DND-41 (cell line): ENCODE results near the gene TYW1.
"Not testable (repeated sequence)": the region's sequence is repeated elsewhere in the genome, so short reads cannot be mapped to it uniquely, and the experiment has no call there.

Experiments used
- CTCF ChIP-seq: IDR thresholded peaks from 2 replicates; pipeline ENCODE4 v1.5.1; 2012; ENCODE audit warnings: borderline replicate concordance, low read length, moderate library complexity, mild to moderate bottlenecking; ENCODE audit not compliant: poor library complexity, severe bottlenecking; ENCODE audit errors: extremely low read depth
- EZH2 ChIP-seq: IDR thresholded peaks from 3 replicates; pipeline ENCODE4 v1.6.1; 2012; ENCODE audit warnings: borderline replicate concordance, low read depth, mild to moderate bottlenecking, moderate library complexity, low read length, inconsistent platforms; ENCODE audit not compliant: severe bottlenecking

DNA sequence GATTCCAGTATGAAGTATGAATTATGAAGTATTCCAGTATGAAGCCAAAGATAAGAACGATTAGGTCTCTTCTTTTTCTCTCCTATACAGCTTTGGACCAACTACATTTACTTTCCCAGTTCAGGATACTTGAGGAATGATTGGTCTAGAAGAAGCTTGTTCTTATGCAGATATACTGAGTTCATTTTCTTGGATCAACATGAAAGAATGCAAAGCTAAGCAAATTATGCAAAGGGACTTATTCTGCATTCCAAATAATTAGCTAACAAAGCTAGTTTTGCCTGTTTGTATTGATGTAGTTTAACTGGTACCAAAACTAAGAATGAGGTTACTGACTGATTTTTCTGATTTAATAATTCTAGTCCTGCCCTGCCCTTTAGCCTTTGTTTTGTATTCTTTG, 101.4 kb downstream of the TYW1 start:
- not testable (repeated sequence) for TF ChIP-seq CTCF, EZH2
